Stimulated activated CD8-positive, alpha-beta memory T cell treated with anti-CD3 and anti-CD28 coated beads, Interleukin-12 subunit alpha, Interleukin-12 subunit beta, amount 100 ng/mL, for 24 hours (primary cell): Measurements from ENCODE around the gene LRP5.
"Not testable (repeated sequence)": the region's sequence is repeated elsewhere in the genome, so short reads cannot be mapped to it uniquely, and the experiment has no call there.

Source experiments
- DNase-seq: peaks from one replicate; pipeline ENCODE4 v3.0.0-alpha.2; 2020; ENCODE audit errors: extremely low read depth

The LRP5 gene

GRCh38 chr11:68282141-68282860 lies 30.1 kb upstream of the LRP5 start:
- DNase-seq: no peak

DNA sequence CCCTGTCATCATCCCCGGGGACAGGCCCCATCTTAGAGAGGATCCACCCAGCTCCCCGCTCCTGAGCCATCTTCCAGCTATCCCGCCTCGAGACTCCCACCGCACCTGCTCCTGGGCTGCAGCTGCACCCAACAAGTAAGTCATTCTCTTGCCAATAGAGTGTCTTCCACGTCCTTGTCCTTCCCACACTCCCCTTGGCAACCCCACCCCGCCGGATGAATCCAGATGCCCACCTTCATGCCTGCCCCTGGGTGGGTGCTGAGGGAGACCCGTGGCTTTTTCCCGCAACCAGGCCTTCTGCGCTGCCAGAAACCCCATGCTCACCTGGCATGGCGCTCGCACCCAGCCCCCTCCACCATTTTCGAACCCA lies 29.5 kb upstream of the LRP5 start:
- DNase-seq: no peak

- DNase-seq: not testable (repeated sequence)
Observed at GRCh38 chr11:68284588-68284987, 27.8 kb upstream of the LRP5 start.

- DNase-seq: no peak
Observed at GRCh38 chr11:68287419-68287818, 25.0 kb upstream of the LRP5 start.

GRCh38 chr11:68289456-68289855 lies 22.9 kb upstream of the LRP5 start:
- DNase-seq: no peak

GRCh38 chr11:68293708-68294107 lies 18.7 kb upstream of the LRP5 start:
- no peak for DNase-seq

DNA sequence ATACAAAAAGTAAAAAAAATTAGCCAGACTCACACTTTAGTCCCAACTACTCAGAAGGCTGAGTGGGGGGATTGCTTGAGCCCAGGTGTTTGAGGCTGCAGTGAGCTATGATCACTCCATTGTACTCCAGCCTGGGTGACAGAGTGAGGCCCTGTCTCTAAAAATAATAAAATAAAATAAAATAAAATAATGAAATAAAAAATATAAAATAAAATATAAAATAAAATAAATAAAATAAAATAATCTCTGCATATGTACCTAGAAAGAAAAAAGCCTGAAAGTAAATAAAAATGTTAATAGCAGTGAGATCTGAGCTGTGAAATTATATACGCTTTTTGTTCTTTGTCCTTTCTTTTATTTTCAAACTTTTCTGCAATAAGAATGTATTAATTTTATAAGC lies 17.1 kb upstream of the LRP5 start:
- no peak for DNase-seq

- DNase-seq: no peak
Observed at GRCh38 chr11:68295940-68296339, 16.5 kb upstream of the LRP5 start.

DNA sequence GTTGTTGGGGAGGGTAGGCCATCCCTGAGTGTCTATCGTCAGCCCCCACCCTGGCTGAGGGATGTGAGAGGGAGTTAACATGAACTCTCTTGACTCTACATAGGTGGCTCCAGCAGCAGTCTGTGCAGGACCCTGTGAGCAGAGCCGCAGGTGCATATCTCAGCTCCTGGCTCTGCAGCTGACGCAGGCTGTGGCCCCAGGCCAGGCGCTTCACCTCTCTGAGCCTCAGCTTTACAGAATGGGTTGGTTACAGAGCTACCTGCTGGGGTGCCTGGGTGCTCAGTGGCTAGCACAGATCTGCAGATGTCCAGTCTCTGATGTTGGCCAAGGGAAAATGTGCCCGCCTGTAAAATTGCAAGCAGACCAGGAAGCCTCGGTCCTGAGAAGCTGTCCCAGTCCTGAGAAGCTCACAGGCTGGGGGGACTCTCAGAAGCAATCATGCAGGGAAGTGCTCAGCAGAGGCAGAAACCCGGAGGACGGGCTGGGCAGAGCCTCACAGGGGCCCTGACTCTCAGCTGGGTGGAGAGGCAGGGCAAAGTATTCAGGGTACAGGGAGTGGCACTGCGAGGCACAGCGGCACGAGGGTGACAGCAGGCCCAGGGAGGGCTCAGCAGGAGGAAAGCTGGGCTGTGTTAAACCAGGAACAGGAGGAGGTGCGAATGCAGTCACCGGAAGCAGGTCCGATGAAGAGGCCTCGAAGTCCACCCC lies 15.9 kb upstream of the LRP5 start:
- no peak for DNase-seq

DNA sequence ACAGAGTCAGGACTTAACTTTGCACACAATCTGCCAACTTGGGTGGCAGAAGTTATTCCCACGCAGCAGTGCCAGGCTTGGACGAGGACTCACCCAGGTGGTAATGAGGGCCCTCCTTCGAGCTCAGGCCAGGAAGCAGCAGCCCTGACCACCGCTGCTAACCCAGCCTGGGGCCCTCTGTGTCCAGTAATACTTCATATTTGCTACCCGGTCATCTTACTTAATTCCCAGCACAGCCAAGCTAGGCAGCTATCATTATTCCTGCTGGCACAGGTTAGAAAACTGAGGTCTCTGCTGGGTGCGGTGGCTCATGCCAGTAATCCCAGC lies 15.4 kb upstream of the LRP5 start:
- no peak for DNase-seq

- DNase-seq: no peak
Observed at GRCh38 chr11:68297494-68297811, 14.9 kb upstream of the LRP5 start.

GRCh38 chr11:68297812-68298658 lies 14.4 kb upstream of the LRP5 start:
- DNase-seq: peak; percentile 35

- no peak for DNase-seq
Observed at GRCh38 chr11:68298659-68299516, 13.5 kb upstream of the LRP5 start.

- not testable (repeated sequence) for DNase-seq
Observed at GRCh38 chr11:68299517-68299879, 12.9 kb upstream of the LRP5 start.

GRCh38 chr11:68300076-68300830 lies 12.1 kb upstream of the LRP5 start:
- DNase-seq: no peak

- no peak for DNase-seq
Observed at GRCh38 chr11:68302256-68302655, 10.1 kb upstream of the LRP5 start.

DNA sequence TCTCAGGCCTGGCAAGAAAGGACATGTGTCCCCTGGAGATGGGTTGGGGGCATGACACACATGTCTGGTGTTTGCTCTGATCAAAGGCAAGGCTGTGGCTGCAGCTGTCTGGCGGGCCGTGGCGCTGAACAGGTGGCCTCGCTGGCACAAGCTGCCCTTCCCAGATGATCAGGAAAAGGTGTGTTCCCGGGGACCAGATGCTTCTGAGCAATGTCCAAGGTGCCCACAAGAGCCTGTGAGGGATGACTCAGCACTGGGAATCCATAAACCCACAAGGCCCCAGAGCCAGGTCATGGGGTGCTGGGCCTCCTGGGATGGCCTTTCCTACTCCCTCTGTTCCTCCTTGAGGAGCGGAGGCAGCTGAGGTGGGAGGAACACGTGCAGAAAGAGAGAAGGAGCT lies 9.7 kb upstream of the LRP5 start:
- DNase-seq: no peak

DNA sequence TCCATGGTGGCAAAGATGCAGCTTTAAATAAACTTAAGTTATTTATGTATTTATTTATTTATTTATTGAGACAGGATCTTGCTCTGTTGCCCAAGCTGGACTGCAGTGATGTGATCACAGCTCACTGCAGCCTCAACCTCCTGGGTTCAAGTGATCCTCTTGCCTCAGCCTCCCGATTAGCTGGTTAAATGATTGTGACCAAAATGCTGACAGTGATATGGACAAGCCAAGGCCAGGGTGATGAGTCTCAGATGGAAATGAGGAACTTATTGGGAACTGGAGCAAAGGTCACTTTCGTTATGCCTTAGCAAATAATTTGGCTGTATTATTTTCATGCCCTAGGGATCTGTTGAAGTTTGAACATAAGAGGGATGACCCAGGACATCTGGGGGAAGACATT lies 9.3 kb upstream of the LRP5 start:
- DNase-seq: no peak

DNA sequence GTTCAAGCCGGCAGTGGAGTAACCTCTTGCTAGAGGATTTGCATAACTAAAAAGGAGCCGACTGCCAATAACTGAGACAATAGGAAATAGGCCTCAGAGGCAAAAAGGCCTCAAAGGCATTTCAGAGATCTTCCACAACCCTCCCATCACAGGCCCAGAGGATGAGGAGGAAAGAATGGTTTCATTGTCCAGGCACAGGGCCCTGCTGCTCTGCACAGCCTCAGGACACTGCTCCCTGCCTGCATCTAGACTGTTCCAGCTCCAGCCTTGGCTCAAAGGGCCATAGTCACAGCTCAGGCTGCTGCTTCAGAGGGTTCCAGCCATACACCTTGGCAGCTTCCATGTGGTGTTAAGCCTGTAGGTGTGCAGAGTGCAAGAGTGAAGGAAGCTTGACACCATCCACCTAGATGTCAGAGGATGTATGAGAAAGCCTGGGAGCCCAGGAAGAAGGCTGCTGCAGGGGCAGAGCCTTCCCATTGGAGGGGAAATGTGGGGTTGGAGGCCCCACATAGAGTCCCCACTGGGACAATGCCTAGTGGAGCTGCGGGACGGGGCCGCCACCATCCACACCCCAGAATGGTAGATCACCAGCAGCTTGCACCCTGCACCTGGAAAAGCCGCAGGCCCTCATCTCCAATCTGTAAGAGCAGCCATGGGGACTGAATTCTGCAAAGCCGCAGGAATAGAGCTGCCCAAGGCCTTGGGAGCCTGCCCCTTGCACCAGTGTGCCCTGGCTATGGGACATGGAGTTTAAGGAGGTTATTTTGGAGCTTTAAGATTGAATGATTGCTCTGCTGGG lies 8.2 kb upstream of the LRP5 start:
- no peak for DNase-seq

GRCh38 chr11:68306636-68307035 lies 5.8 kb upstream of the LRP5 start:
- DNase-seq: no peak

- DNase-seq: no peak
Observed at GRCh38 chr11:68308068-68308467, 4.3 kb upstream of the LRP5 start.
